Measurements from ENCODE around the gene SLC16A13. TPM values are rescaled to one million over a fixed set of nuclear protein-coding genes. Genes with fewer than 3 reads are reported as not detected.
A peak's percentile ranks its signal among the peaks of the same experiment; 100 is the strongest.

SLC16A13 gene
- total RNA-seq, 2 donors from 2014 or later: 5.3 to 5.5 TPM

DNA sequence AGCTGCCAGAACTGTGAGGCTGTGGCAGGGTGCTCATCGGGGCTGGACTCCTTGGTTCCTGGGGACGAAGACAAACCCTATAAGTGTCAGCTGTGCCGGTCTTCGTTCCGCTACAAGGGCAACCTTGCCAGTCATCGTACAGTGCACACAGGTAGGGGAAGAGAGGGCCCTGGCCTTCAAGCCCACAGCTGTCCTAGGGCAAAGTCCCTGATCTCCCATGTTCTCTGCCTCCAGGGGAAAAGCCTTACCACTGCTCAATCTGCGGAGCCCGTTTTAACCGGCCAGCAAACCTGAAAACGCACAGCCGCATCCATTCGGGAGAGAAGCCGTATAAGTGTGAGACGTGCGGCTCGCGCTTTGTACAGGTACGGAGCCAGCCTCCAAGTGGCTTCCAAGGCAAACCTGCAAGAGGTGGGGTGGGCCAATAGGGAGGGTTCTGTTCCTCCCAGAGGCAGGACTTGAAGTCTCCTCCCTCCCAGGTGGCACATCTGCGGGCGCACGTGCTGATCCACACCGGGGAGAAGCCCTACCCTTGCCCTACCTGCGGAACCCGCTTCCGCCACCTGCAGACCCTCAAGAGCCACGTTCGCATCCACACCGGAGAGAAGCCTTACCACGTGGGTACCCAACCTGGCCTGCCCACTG lies 9.2 kb upstream of the SLC16A13 start:
- peaks cover 3 to 4% of the 10 kb centered on the region in 2 donors for H3K9me3 Mint-ChIP-seq
- no peak for DNase-seq
- no peaks in the 10 kb centered on the region for H3K36me3 Mint-ChIP-seq (ENCODE audit: insufficient read depth in 2 of 2)
- no peak overlapping the region for H3K4me3 Mint-ChIP-seq
- no peaks in the 10 kb centered on the region for H3K27me3 Mint-ChIP-seq (ENCODE audit: low read depth)
- H3K27ac Mint-ChIP-seq: no peak overlapping the region
- H3K4me1 Mint-ChIP-seq (ENCODE audit: low read depth): peaks cover 54% of the 10 kb centered on the region
- ATAC-seq (replicated peaks in 1 of 2): no peak

DNA sequence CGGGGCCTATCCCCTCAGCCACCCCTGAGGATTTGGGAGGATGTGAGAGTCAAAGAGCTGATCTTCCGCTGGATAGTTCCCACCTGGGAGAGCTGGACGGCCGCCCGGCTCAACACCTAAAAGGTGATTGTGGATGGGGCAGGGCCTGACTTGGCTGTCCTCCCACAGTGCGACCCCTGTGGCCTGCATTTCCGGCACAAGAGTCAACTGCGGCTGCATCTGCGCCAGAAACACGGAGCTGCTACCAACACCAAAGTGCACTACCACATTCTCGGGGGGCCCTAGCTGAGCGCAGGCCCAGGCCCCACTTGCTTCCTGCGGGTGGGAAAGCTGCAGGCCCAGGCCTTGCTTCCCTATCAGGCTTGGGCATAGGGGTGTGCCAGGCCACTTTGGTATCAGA lies 8.5 kb upstream of the SLC16A13 start:
- ATAC-seq (replicated peaks in 1 of 2): no peak
- H3K36me3 Mint-ChIP-seq (ENCODE audit: insufficient read depth in 2 of 2): no peaks in the 10 kb centered on the region
- peaks cover 3 to 4% of the 10 kb centered on the region in 2 donors for H3K9me3 Mint-ChIP-seq
- DNase-seq: no peak
- H3K4me3 Mint-ChIP-seq: no peak overlapping the region
- no peaks in the 10 kb centered on the region for H3K27me3 Mint-ChIP-seq (ENCODE audit: low read depth)
- H3K27ac Mint-ChIP-seq: no peak overlapping the region
- H3K4me1 Mint-ChIP-seq (ENCODE audit: low read depth): peaks cover 54% of the 10 kb centered on the region

GRCh38 chr17:7029096-7029495 lies 6.7 kb upstream of the SLC16A13 start:
- peaks cover 0 to 3% of the 10 kb centered on the region in 2 donors for H3K36me3 Mint-ChIP-seq (ENCODE audit: insufficient read depth in 2 of 2)
- DNase-seq (no peak), ATAC-seq (replicated peaks in 1 of 2) (no peak)
- H3K9me3 Mint-ChIP-seq: peaks cover 3 to 4% of the 10 kb centered on the region in 2 donors
- no peak overlapping the region for H3K27ac Mint-ChIP-seq
- peak overlapping the region in 1 of 2 donors; percentile 4 for H3K4me3 Mint-ChIP-seq
- H3K4me1 Mint-ChIP-seq (ENCODE audit: low read depth): peaks cover 52% of the 10 kb centered on the region
- no peaks in the 10 kb centered on the region for H3K27me3 Mint-ChIP-seq (ENCODE audit: low read depth)

DNA sequence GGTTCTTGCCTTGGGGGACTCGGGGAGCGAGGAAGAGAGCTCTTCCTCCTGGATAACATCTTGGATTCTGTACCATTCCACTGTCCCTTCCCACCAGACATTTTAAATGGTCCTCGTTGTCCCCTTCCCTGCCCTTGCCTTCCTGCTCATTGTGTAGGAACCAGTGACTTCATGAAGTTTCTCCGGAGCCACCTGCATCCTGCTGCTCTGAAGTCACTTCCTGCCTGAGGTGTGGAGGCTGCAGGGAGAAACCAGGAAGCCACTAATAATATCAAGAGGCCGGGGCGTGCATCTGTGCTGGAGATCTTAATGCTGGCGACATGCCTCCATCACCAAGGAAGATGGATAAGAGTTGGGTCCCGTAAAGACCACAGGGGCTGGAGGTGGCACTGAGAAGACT lies 6.2 kb upstream of the SLC16A13 start:
- Mint-ChIP-seq H3K27ac (peak overlapping the region; percentile 42), H3K4me3 (peak overlapping the region; percentile 71 to 72), H3K9me3 (peaks cover 3 to 4% of the 10 kb centered on the region in 2 donors), H3K4me1 (ENCODE audit: low read depth) (peaks cover 51% of the 10 kb centered on the region), H3K36me3 (ENCODE audit: insufficient read depth in 2 of 2) (peaks cover 0 to 3% of the 10 kb centered on the region in 2 donors), H3K27me3 (ENCODE audit: low read depth) (no peaks in the 10 kb centered on the region)
- ATAC-seq (replicated peaks in 1 of 2): peak; percentile 54 to 70
- DNase-seq: peak; percentile 33 to 55

GRCh38 chr17:7034955-7035590 lies 742 bp upstream of the SLC16A13 start:
- Mint-ChIP-seq H3K27ac (peak overlapping the region; percentile 97), H3K9me3 (no peaks in the 10 kb centered on the region), H3K4me1 (ENCODE audit: low read depth) (peaks cover 70% of the 10 kb centered on the region), H3K27me3 (ENCODE audit: low read depth) (no peaks in the 10 kb centered on the region), H3K36me3 (ENCODE audit: insufficient read depth in 2 of 2) (peaks cover 1 to 3% of the 10 kb centered on the region in 2 donors), H3K4me3 (peak overlapping the region; percentile 94 to 97)
- peak; percentile 61 to 64 for DNase-seq
- ATAC-seq (replicated peaks in 1 of 2): peak; percentile 50 to 56

DNA sequence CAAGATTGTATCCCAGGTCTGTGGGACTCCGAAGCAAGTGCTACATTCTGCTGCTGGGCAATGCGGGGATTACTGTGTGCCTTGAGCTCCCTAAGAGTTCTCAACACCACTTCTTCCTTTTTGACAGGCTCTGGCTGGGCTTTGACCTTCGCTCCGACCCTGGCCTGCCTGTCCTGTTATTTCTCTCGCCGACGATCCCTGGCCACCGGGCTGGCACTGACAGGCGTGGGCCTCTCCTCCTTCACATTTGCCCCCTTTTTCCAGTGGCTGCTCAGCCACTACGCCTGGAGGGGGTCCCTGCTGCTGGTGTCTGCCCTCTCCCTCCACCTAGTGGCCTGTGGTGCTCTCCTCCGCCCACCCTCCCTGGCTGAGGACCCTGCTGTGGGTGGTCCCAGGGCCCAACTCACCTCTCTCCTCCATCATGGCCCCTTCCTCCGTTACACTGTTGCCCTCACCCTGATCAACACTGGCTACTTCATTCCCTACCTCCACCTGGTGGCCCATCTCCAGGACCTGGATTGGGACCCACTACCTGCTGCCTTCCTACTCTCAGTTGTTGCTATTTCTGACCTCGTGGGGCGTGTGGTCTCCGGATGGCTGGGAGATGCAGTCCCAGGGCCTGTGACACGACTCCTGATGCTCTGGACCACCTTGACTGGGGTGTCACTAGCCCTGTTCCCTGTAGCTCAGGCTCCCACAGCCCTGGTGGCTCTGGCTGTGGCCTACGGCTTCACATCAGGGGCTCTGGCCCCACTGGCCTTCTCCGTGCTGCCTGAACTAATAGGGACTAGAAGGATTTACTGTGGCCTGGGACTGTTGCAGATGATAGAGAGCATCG lies 2.4 kb downstream of the SLC16A13 start:
- Mint-ChIP-seq H3K4me3 (peak overlapping the region; percentile 52 to 55), H3K27ac (no peak overlapping the region), H3K9me3 (no peaks in the 10 kb centered on the region), H3K27me3 (ENCODE audit: low read depth) (no peaks in the 10 kb centered on the region), H3K36me3 (ENCODE audit: insufficient read depth in 2 of 2) (peaks cover 0 to 1% of the 10 kb centered on the region in 2 donors), H3K4me1 (ENCODE audit: low read depth) (peaks cover 42% of the 10 kb centered on the region)
- DNase-seq (no peak), ATAC-seq (replicated peaks in 1 of 2) (no peak)

- Mint-ChIP-seq H3K4me1 (ENCODE audit: low read depth) (peaks cover 32% of the 10 kb centered on the region), H3K36me3 (ENCODE audit: insufficient read depth in 2 of 2) (peaks cover 0 to 1% of the 10 kb centered on the region in 2 donors)
- DNase-seq: no peak
These were observed 4.0 kb downstream of the SLC16A13 start for GRCh38 chr17:7039832-7040231.

DNA sequence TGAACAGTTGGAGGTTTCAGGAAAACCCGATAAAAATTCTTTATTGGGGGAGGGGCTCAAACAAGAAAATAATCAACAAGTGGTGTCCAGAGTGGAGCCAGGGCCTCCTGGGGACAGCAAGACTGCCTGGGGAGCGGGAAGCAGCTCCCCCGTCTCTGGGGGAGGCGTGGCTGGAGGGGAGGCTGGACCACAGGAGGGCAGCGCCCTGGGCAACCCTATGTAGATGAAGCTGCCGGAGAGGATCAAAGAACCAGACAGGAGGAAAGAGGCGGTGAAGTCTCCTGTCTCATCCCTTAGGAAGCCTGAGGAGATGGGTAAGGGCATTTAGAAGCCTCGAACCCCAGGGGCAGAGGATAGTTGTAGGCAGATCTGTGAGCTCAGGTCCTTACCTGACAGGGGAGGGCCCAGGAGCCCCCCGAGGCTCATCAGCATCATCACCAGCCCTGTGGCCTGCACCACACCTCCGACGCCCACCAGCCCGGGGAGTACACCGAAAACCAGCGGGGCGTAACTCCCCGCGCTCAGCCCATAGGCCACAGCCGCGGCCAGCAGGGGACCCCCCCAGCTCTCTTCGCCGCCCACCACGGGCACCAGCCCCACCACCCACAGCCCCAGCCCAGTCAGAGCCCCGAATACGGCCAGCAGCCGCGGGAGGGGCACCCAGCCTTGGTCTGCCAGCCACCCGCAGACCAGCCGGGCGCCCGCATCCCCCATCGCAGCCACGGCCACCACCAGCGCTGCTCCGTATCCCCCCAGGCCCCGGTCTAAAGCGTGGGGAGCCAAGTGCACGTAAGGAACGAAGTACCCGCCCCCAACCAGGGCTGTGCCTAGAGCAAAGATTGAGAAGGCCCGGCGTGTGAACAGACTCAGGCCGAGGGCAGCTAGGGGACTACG lies 6.0 kb downstream of the SLC16A13 start:
- Mint-ChIP-seq H3K27ac (no peak overlapping the region), H3K27me3 (ENCODE audit: low read depth) (no peaks in the 10 kb centered on the region), H3K4me1 (ENCODE audit: low read depth) (peaks cover 33% of the 10 kb centered on the region), H3K36me3 (ENCODE audit: insufficient read depth in 2 of 2) (no peaks in the 10 kb centered on the region), H3K4me3 (peak overlapping the region; percentile 80 to 85), H3K9me3 (no peaks in the 10 kb centered on the region)
- DNase-seq: peak in 1 of 2 donors; percentile 41
- peak; percentile 12 to 15 for ATAC-seq (replicated peaks in 1 of 2)

More at GRCh38 chr17:7039832-7040231, 4.0 kb downstream of the SLC16A13 start:
- H3K4me3 Mint-ChIP-seq: no peak overlapping the region
- H3K27me3 Mint-ChIP-seq (ENCODE audit: low read depth): no peaks in the 10 kb centered on the region
- ATAC-seq (replicated peaks in 1 of 2): no peak
- no peak overlapping the region for H3K27ac Mint-ChIP-seq
- no peaks in the 10 kb centered on the region for H3K9me3 Mint-ChIP-seq

DNA sequence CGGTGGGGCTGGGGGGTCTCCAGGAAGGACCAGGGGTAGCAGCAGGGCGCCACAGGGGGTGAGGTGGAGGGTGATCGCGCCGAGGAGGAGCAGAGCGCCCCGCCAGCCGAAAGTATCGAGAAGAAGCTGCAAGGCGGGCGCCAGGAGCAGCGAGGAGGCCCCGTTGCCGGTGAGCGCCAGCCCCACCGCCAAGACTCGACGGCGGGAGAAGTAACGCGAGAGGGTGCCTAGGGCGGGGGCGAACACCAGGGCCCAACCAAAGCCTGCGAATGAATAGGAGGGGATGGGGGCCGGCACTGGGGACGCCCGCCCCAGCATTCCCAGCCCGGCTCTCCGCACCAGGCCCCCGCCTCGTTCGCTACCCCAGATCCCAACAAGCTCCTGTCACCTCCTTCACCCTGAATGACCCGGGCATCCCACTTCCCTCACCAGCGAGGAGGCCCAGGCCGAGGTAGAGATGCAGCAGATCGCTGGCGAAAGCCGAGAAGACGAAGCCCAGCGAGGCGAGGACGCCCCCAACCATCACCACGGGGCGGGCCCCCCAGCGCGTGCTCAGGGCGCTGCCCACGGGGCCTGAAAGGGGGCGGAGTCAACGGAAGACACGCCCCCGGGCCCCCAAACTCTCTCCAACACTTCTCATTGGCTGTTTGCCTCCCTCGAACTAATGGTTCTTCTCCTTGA lies 6.8 kb downstream of the SLC16A13 start:
- DNase-seq (peak; percentile 63 to 66), ATAC-seq (replicated peaks in 1 of 2) (peak; percentile 39 to 42)
- Mint-ChIP-seq H3K9me3 (no peaks in the 10 kb centered on the region), H3K27me3 (ENCODE audit: low read depth) (no peaks in the 10 kb centered on the region), H3K4me3 (peak overlapping the region; percentile 80 to 85), H3K36me3 (ENCODE audit: insufficient read depth in 2 of 2) (no peaks in the 10 kb centered on the region), H3K4me1 (ENCODE audit: low read depth) (peaks cover 39% of the 10 kb centered on the region), H3K27ac (peak overlapping the region; percentile 39)

DNA sequence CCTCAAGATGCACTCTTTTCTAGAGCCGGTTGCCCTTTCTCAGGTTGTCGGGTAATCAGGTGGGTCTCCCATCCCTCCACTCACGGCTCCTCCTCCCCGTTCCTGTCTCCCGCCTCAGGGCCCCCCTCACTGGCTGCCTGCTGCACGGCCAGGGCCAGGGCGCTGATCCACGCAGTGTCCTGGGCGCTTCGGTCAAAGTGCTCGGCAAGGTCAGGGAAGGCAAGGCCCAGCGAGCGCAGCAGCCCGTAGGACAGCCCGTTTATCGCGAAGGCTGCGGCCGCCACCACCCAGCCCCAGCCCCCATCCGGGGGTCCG lies 7.3 kb downstream of the SLC16A13 start:
- H3K4me1 Mint-ChIP-seq (ENCODE audit: low read depth): peaks cover 39% of the 10 kb centered on the region
- peak overlapping the region; percentile 39 for H3K27ac Mint-ChIP-seq
- H3K4me3 Mint-ChIP-seq: peak overlapping the region; percentile 80 to 85
- peak in 1 of 2 donors; percentile 3 for ATAC-seq (replicated peaks in 1 of 2)
- H3K27me3 Mint-ChIP-seq (ENCODE audit: low read depth): no peaks in the 10 kb centered on the region
- no peak for DNase-seq
- no peaks in the 10 kb centered on the region for H3K36me3 Mint-ChIP-seq (ENCODE audit: insufficient read depth in 2 of 2)
- H3K9me3 Mint-ChIP-seq: no peaks in the 10 kb centered on the region

DNA sequence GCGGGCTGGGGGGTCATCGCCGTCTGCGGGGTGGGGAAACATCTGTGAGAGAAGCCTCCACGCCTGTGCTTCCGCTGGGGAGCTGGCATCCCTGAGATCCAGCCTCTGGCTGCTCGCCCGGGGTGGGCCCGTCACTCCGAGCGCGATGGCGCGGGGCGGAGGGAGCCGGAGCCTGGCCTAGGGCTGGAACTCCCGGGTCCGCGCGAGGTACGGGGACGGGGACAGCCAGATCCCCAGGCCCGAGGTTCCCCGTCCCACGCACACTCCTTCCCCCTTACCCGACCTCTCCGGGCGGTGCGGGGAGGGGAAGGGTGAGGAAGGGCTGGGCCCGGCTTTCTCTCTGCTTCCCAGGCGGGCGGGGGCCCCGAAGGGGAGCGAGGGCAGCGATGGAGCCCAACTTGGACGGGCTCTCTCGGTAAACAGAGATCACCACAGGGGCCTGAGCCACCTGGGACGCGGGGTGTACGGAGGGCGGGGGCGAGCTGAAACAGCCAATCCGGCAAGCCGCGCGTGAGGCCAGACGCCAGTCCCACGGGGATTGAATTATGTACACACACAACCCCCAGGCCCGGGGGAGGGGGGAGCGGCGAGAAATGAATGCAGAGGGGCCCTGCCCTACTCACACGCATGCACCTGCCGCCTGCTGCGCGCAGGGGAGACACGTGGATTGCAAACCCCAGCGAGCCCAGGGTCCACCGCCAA lies 7.8 kb downstream of the SLC16A13 start, which contains the start of gene SLC16A11:
TSS of gene SLC16A11 (minus strand) at position 596 of the 702 bp plus-strand sequence. CDS start at position 17, 579 bp downstream.
- DNase-seq: peak; percentile 50

More for the DNA sequence above, 7.8 kb downstream of the SLC16A13 start, which contains the start of gene SLC16A11:
- no peaks in the 10 kb centered on the region for H3K36me3 Mint-ChIP-seq (ENCODE audit: insufficient read depth in 2 of 2)
- H3K9me3 Mint-ChIP-seq: no peaks in the 10 kb centered on the region
- peak within 1 kb of the TSS; percentile 80 to 85 for H3K4me3 Mint-ChIP-seq
- peak; percentile 2 to 12 for ATAC-seq (replicated peaks in 1 of 2)
- peaks cover 34% of the 10 kb centered on the region for H3K4me1 Mint-ChIP-seq (ENCODE audit: low read depth)
- H3K27me3 Mint-ChIP-seq (ENCODE audit: low read depth): no peaks in the 10 kb centered on the region
- peak within 1 kb of the TSS; percentile 39 for H3K27ac Mint-ChIP-seq
